Erythroblast (primary cell): Measurements from ENCODE around the gene NGFR.

Source experiments
- GATA1 ChIP-seq: IDR thresholded peaks from 2 replicates; pipeline ENCODE4 v1.6.1; 2011; ENCODE audit warnings: low read depth, mild to moderate bottlenecking, control low read depth, low read length, moderate library complexity
- POLR2A ChIP-seq: IDR thresholded peaks from 2 replicates; pipeline ENCODE4 v1.6.1; 2011; ENCODE audit warnings: mild to moderate bottlenecking, low read length

GRCh38 chr17:49477709-49478108 is 17.4 kb upstream of the NGFR start:
- TF ChIP-seq POLR2A, result no peak
- TF ChIP-seq GATA1, result no peak
